CD4-positive, alpha-beta T cell (primary cell): ENCODE results near the gene UBC. TPM values are rescaled to one million over a fixed set of nuclear protein-coding genes. Genes with fewer than 3 reads are reported as not detected.

Experiments used
- ATAC-seq: fragments of 200-7000 bp; cut with Tn5 transposase; one replicate; pipeline ENCODE4 v1.10.0; 2022; ENCODE audit warnings: mild to moderate bottlenecking; ENCODE audit not compliant: poor library complexity
- CTCF ChIA-PET: fragments of 350-600 bp; sonication (Branson Sonifier 250); formaldehyde crosslinking; loops from one replicate; lab custom pipeline; 2021; ENCODE audit warnings: antibody characterized with exemption, inconsistent platforms; lab: Charles Lee
- POLR2A ChIA-PET: fragments of 350-600 bp; sonication (Branson Sonifier 250); formaldehyde crosslinking; loops from one replicate; lab custom pipeline; 2021; ENCODE audit warnings: antibody characterized with exemption, inconsistent platforms; lab: Charles Lee
- DNase-seq, 14 experiments: peaks; one replicate each; pipeline ENCODE4 v3.0.0-alpha.2; 2013 to 2020; ENCODE audit warnings: mixed read lengths in 2 of 14
- H3K27ac ChIP-seq, 2 donors: one replicate each; pipeline versions ENCODE4 v1.5.1 to v1.7.0; 2013; ENCODE audit warnings: low read length in 2 of 2, low read depth in 1 of 2, mild to moderate bottlenecking in 1 of 2
- H3K27me3 ChIP-seq, 2 experiments: 1 replicate in 1 of 2; 2 replicates in 1 of 2; pipeline versions ENCODE4 v1.6.1 to v1.7.0; 2013; ENCODE audit warnings: low read length in 2 of 2, control low read depth in 1 of 2, mild to moderate bottlenecking in 1 of 2, moderate library complexity in 1 of 2; ENCODE audit not compliant: insufficient read depth in 2 of 2, control insufficient read depth in 1 of 2
- H3K36me3 ChIP-seq: one replicate; pipeline ENCODE4 v1.6.1; 2013; ENCODE audit warnings: low read length, control low read depth; ENCODE audit not compliant: insufficient read depth
- H3K4me1 ChIP-seq: one replicate; pipeline ENCODE4 v1.6.1; 2013; ENCODE audit warnings: low read length, control low read depth; ENCODE audit not compliant: insufficient read depth
- H3K4me3 ChIP-seq: one replicate; pipeline ENCODE4 v1.5.1; 2013; ENCODE audit warnings: mild to moderate bottlenecking, low read length, moderate library complexity
- H3K9me3 ChIP-seq, 2 experiments: 1 replicate in 1 of 2; 2 replicates in 1 of 2; pipeline versions ENCODE4 v1.6.1 to v1.7.0; 2013; ENCODE audit warnings: low read length in 2 of 2, mild to moderate bottlenecking in 2 of 2, control low read depth in 1 of 2, moderate library complexity in 1 of 2; ENCODE audit not compliant: control insufficient read depth in 1 of 2, insufficient read depth in 1 of 2
- H3K27ac Mint-ChIP-seq: one replicate; pipeline ENCODE4 v1.8.0; 2020; ENCODE audit warnings: mixed read lengths
- H3K27me3 Mint-ChIP-seq: one replicate; pipeline ENCODE4 v1.8.0; 2021; ENCODE audit warnings: mixed read lengths
- H3K36me3 Mint-ChIP-seq: one replicate; pipeline ENCODE4 v1.8.0; 2021; ENCODE audit warnings: low read depth, mixed read lengths
- H3K4me1 Mint-ChIP-seq: one replicate; pipeline ENCODE4 v1.8.0; 2021; ENCODE audit warnings: low read depth, mixed read lengths
- H3K4me3 Mint-ChIP-seq: one replicate; pipeline ENCODE4 v1.8.0; 2020; ENCODE audit warnings: mild to moderate bottlenecking, mixed read lengths
- H3K9me3 Mint-ChIP-seq: one replicate; pipeline ENCODE4 v1.8.0; 2020; ENCODE audit warnings: mixed read lengths
- CTCF ChIP-seq: fragments of 200-600 bp; IDR thresholded peaks from one replicate; pipeline ENCODE4 v1.8.0; 2022; ENCODE audit warnings: antibody characterized with exemption, mild to moderate bottlenecking
- intact Hi-C, 2 experiments: fragments of 100-400 bp; cut with DNase I in 1 of 2; cut with micrococcal nuclease in 1 of 2; formaldehyde crosslinking; loops; one replicate each; pipeline versions ENCODE4 v1.15.1 to v1.9.0; 2023 to 2025; cut with DNase I, micrococcal nuclease
- polyA plus RNA-seq, 2 donors: library from polyadenylated mRNA; unstranded; fragments of 120-200 nt; gene quantifications; one replicate each; pipeline ENCODE4 v1.2.1, GENCODE V29; 2013
- total RNA-seq, 174 experiments: library from RNA in 2 of 174; stranded (reverse) in 2 of 174; gene quantifications; one replicate each; pipeline ENCODE4 v1.2.3 and lab custom pipeline; 2021 to 2026

UBC gene
- 1,000 to 10,000 TPM; 1,389 to 1,410 TPM for total RNA-seq
- 1,151 TPM for polyA plus RNA-seq (2013, experiment 1 of 2)
- polyA plus RNA-seq (2013, experiment 2 of 2), result 1,848 TPM
- total RNA-seq (lab: John Stamatoyannopoulos, UW), result 439 to 2,426 (median 647) reads per million in 172 experiments

GRCh38 chr12:124914392-124915238, at the start of gene UBC:
Gene UBC, minus strand, starts transcription at chr12:124914650. Its CDS starts 879 bp downstream, at chr12:124913771.
- Histone ChIP-seq H3K27ac (peak within 1 kb of the TSS; percentile 99 to 100), H3K9me3 (no peaks in the 10 kb centered on the region), H3K4me3 (peak within 1 kb of the TSS; percentile 98), H3K4me1 (peaks cover 64% of the 10 kb centered on the region), H3K36me3 (peaks cover 27% of the 10 kb centered on the region), H3K27me3 (no peaks in the 10 kb centered on the region)
- peak within 1 kb of the TSS; percentile 99 for H3K27ac Mint-ChIP-seq
- H3K4me3 Mint-ChIP-seq, result peak within 1 kb of the TSS; percentile 99
- peaks cover 81% of the 10 kb centered on the region for H3K4me1 Mint-ChIP-seq
- ATAC-seq, result peak; percentile 32
- peaks cover 11% of the 10 kb centered on the region for H3K27me3 Mint-ChIP-seq
- H3K36me3 Mint-ChIP-seq, result peaks cover 55% of the 10 kb centered on the region
- no peak for TF ChIP-seq CTCF
- intact Hi-C loops, result loop anchor here (1.0 to 2.0 kb wide), 3 partner anchors 25 to 78 kb away; partner anchors contain the start of gene BRI3BP (in 1 of the 2)
- DNase-seq, result peak; percentile 83 to 95 (median 90)
- ChIA-PET CTCF (interaction anchor here (8.2 to 8.5 kb wide), 2 partner anchors 8 to 25 kb away, joined by 65 to 120 read pairs; no protein-coding TSS in a partner anchor), POLR2A (interaction anchor here (0.6 to 12.5 kb wide), 11 partner anchors 8 to 135 kb away, joined by 3 to 538 read pairs (median 7); partner anchors contain the start of gene BRI3BP)
- H3K9me3 Mint-ChIP-seq, result peaks cover 3% of the 10 kb centered on the region

GRCh38 chr12:124963211-124963610, 48.8 kb upstream of the UBC start:
- ATAC-seq, result no peak
- H3K9me3 ChIP-seq, result no peaks in the 10 kb centered on the region
- Mint-ChIP-seq H3K4me1 (no peaks in the 10 kb centered on the region), H3K27me3 (no peaks in the 10 kb centered on the region), H3K27ac (no peak overlapping the region), H3K9me3 (no peaks in the 10 kb centered on the region), H3K4me3 (no peak overlapping the region), H3K36me3 (peaks cover 71% of the 10 kb centered on the region)
- CTCF ChIA-PET, result no interaction called here
- no peak for TF ChIP-seq CTCF
- no peaks in the 10 kb centered on the region for H3K4me1 ChIP-seq
- H3K27ac ChIP-seq, result no peak overlapping the region
- intact Hi-C loops, result no loop called here
- DNase-seq, result no peak
- POLR2A ChIA-PET, result interaction anchor here (0.6 kb wide), 1 partner anchor 25 kb away, joined by 5 read pairs; no protein-coding TSS in a partner anchor
- no peaks in the 10 kb centered on the region for H3K27me3 ChIP-seq
- H3K4me3 ChIP-seq, result no peak overlapping the region
- H3K36me3 ChIP-seq, result peaks cover 58% of the 10 kb centered on the region

GRCh38 chr12:124961055-124961454, 46.6 kb upstream of the UBC start:
- Mint-ChIP-seq H3K4me3 (no peak overlapping the region), H3K4me1 (no peaks in the 10 kb centered on the region), H3K9me3 (no peaks in the 10 kb centered on the region), H3K36me3 (peaks cover 78% of the 10 kb centered on the region), H3K27ac (no peak overlapping the region), H3K27me3 (no peaks in the 10 kb centered on the region)
- no peaks in the 10 kb centered on the region for H3K4me1 ChIP-seq
- H3K27me3 ChIP-seq, result no peaks in the 10 kb centered on the region
- intact Hi-C loops, result no loop called here
- DNase-seq (peak in 1 of 14 experiments; percentile 20), ATAC-seq (no peak)
- H3K9me3 ChIP-seq, result no peaks in the 10 kb centered on the region
- H3K27ac ChIP-seq, result no peak overlapping the region
- ChIA-PET CTCF (interaction anchor here (1.7 kb wide), 1 partner anchor 21 kb away, joined by 5 read pairs; no protein-coding TSS in a partner anchor), POLR2A (no interaction called here)
- H3K4me3 ChIP-seq, result no peak overlapping the region
- peaks cover 60% of the 10 kb centered on the region for H3K36me3 ChIP-seq
- TF ChIP-seq CTCF, result no peak
